T47D (cell line): ENCODE results near the gene PNLIP.

ENCODE experiments used
- DNase-seq, 2 experiments: peaks; one replicate each; pipeline versions ENCODE4 v3.0.0 to v3.0.0-alpha.2; 2011 to 2012; ENCODE audit warnings: low read depth in 1 of 2, low spot score in 1 of 2
- JUND ChIP-seq: IDR thresholded peaks from 2 replicates; pipeline ENCODE4 v1.6.1; 2012; ENCODE audit warnings: low read depth
- in situ Hi-C: cut with HindIII; loops from 2 replicates; pipeline ENCODE4 v1.10.0; 2016; ENCODE audit warnings: low sequenced_read_pairs, low pct_unique_long_range_greater_than_20kb

PNLIP gene

DNA sequence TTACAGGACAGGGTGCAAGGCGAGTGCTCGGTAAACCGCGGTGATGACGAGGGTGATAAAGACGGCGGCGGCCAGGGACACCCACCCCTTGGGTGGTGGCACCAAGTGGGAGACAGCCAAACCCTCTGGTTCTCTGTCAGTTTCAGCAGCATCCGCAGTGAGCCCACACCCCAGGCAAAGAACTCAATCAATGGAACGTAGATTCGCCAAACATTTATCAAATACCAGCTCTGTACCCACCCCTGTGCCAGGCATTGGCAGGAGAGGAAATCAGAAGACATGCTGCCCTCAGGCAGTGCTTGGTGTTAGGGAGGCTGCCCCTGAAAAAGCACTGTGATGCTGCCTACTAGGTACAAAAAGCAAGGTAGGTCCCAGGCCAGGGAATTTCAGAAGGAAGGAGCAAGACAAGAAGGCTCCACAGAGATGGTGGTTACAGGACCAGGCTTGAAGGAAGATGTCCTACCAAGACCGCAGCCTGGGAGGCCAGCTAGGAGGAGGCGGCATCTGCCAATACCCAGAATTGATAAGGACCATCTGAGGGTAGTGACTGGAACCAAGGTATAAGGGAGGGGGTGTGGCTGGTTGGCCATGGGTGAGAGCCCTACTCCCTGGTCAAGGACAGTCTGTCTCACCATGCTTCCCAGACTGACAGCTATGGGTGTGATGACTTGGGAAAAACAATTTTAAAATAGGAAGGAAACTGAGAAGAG, 64.9 kb downstream of the PNLIP start:
- no peak for TF ChIP-seq JUND
- no peak for DNase-seq
- in situ Hi-C loops, result no loop called here

DNA sequence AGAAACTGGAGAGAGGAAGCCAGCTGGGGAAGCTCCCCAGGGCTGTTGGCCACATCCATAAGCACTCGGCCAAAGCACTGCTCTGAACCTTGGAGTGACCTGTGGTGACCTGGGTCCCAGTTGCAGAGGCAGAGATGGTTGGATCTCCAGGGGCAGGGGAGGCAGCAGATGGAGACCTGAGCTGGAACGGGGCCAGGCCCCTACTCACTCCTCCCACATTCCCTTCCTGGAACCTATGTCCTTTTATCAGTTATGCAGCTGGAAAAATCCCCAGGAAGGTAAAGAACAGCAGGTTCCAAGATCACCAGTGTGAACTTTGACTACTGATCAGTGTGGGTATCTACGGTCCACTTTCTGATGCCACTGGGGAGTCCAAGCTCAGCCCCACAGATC, 65.4 kb downstream of the PNLIP start:
- TF ChIP-seq JUND, result no peak
- in situ Hi-C loops, result no loop called here
- no peak for DNase-seq

DNA sequence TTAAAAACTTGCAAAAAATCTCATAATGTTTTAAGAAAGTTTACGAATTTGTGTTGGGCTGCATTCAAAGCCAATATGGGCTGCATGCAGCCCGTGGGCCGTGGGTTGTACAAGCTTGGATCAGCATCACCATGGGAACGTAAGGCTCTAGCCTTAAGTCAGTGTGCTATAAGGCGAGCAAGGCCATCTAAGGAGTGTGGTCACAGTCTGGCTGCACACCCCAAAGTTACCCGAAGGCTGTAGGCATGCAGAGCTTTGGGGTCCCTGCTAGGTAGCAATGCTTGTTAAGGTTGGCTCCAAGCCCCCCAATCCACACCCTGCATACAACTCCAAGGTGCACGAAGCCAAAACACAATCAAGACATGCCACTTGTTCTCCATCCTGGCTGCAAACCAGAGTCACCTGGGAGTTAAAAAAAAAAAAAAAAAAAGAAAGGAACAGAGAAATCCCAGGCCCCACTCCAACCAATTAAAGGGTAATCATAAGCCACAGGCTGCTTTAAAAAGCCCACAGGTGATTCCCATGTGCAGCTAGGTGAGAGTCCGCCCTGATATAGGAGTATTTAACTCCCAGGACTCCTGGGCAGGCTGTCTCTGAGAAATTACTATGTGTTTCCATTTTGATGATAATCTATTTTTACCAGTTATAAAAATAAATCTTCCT, 66.5 kb downstream of the PNLIP start:
- DNase-seq, result no peak
- in situ Hi-C loops, result no loop called here
- TF ChIP-seq JUND, result no peak

DNA sequence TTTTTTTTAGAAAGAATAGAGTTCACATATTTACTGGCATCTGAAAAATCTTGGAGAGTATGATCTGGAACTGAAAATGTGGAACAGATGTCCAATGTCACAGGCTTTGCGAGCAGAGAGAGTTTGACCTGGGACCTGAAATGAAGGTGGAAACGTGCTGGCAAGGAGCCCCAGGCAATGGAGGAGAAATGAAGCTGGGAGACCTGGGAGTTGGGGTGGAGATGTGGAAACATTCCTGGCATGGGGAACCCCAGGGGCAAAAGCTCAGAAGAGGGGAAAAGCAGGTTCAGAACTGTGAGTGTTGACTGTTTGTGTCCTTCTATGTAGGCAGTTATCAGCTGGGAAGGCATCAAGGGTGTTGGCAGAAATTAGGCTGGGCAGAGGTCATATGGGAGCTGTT, 67.7 kb downstream of the PNLIP start:
- no peak for TF ChIP-seq JUND
- DNase-seq, result no peak
- in situ Hi-C loops, result no loop called here

DNA sequence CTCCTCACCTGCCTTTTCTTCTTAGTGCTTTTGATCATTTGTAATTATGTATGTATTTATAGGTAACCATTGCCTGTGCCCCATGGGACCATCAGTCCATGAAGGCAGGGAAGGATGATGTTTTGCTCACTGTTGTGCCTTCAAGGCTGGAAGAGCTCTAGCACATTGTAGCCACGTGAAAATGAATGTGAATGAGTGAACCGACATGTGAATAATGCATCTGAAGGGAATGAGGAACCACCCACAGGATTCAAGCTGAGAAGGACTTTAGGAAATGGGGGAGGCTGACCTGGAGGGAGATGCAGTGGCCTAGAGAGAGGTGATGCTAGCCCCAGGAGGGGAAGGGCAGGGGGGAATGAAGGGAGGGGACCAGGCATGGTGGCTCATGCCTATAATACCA, 69.1 kb downstream of the PNLIP start:
- in situ Hi-C loops, result no loop called here
- DNase-seq, result no peak
- no peak for TF ChIP-seq JUND

DNA sequence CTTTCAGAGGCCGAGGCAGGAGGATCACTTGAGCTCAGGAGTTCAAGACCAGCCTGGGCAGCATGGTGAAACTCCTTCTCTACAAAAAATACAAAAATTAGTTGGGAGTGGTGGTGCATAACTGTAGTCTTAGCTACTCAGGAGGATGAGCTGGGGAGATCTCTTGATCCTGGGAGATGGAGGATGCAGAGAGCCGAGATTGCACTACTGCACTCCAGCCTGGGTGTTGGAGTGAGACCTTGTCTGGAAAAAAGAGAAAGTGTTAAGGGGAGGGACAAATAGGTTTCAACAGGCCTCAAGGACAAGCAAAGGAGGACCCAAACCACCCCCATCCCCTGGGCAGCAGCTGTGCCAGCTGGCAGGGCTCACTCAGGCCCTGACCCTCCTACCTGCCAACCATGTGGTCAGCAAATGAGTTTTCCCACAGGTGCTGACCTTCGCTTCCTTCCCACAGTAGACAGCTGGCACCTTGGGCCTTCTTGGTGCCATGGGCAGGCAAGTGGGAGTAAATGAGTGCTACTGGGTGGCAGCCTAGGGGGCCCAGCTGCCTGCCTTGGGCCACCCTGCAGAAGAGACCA, 69.6 kb downstream of the PNLIP start:
- no peak for TF ChIP-seq JUND
- no peak for DNase-seq
- in situ Hi-C loops, result no loop called here
